CD14-positive monocyte (primary cell): ENCODE measurements around the gene ADTRP. TPM values are rescaled to one million over a fixed set of nuclear protein-coding genes. Genes with fewer than 3 reads are reported as not detected.

ENCODE experiments used
- DNase-seq, 3 donors: peaks; one replicate each; pipeline ENCODE4 v3.0.0-alpha.2; 2011 to 2022
- H2AFZ ChIP-seq: 2 replicates; pipeline ENCODE4 v1.6.0; 2012; ENCODE audit warnings: mild to moderate bottlenecking, low read depth, low read length, inconsistent platforms; ENCODE audit not compliant: insufficient read depth, poor library complexity, severe bottlenecking
- H3K27ac ChIP-seq, 2 donors: 1 replicate in 1 of 2; 2 replicates in 1 of 2; pipeline ENCODE4 v1.5.1; 2012 to 2013; ENCODE audit warnings: low read length in 2 of 2, control low read depth in 1 of 2, inconsistent platforms in 1 of 2, low read depth in 1 of 2, mild to moderate bottlenecking in 1 of 2
- H3K27me3 ChIP-seq, 2 donors: one replicate each; pipeline versions ENCODE4 v1.6.0 to v1.6.1; 2011 to 2013; ENCODE audit warnings: low read length in 2 of 2; ENCODE audit not compliant: control insufficient read depth in 2 of 2, insufficient read depth in 2 of 2
- H3K36me3 ChIP-seq, 2 donors: replicated peaks in 1 of 2; 1 replicate in 1 of 2; 2 replicates in 1 of 2; pipeline versions ENCODE4 v1.5.1 to v1.6.1; 2012 to 2013; ENCODE audit warnings: low read length in 2 of 2, control low read depth in 1 of 2, inconsistent platforms in 1 of 2, mild to moderate bottlenecking in 1 of 2; ENCODE audit not compliant: insufficient read depth in 2 of 2, control insufficient read depth in 1 of 2
- H3K4me1 ChIP-seq, 2 donors: 1 replicate in 1 of 2; 2 replicates in 1 of 2; pipeline versions ENCODE4 v1.5.1 to v1.6.1; 2012 to 2013; ENCODE audit warnings: low read length in 2 of 2, control low read depth in 1 of 2, inconsistent platforms in 1 of 2, mild to moderate bottlenecking in 1 of 2, moderate library complexity in 1 of 2; ENCODE audit not compliant: insufficient read depth in 2 of 2, control insufficient read depth in 1 of 2
- H3K4me2 ChIP-seq: replicated peaks from 2 replicates; pipeline ENCODE3; 2012; ENCODE audit warnings: low read length, moderate library complexity, mild to moderate bottlenecking; ENCODE audit not compliant: poor library complexity, severe bottlenecking; ENCODE audit errors: extremely low read depth
- H3K4me3 ChIP-seq, 3 experiments: fragments of 200-600 bp in 1 of 3; sonication (generic) in 1 of 3; replicated peaks in 1 of 3; 1 replicate in 2 of 3; 2 replicates in 1 of 3; pipeline ENCODE4 v1.5.1; 2011 to 2013; ENCODE audit warnings: low read length in 3 of 3, mild to moderate bottlenecking in 3 of 3, control low read depth in 2 of 3, low read depth in 2 of 3, inconsistent platforms in 1 of 3, moderate library complexity in 1 of 3
- H3K79me2 ChIP-seq: 2 replicates; pipeline ENCODE4 v1.6.0; 2012; ENCODE audit warnings: mild to moderate bottlenecking, control low read depth, inconsistent platforms, low read length, moderate library complexity; ENCODE audit not compliant: insufficient read depth
- H3K9ac ChIP-seq: 2 replicates; pipeline ENCODE4 v1.6.0; 2017; ENCODE audit warnings: low read length, mild to moderate bottlenecking; ENCODE audit not compliant: insufficient read depth, poor library complexity, severe bottlenecking
- H3K9me3 ChIP-seq, 2 donors: replicated peaks in 1 of 2; 1 replicate in 1 of 2; 2 replicates in 1 of 2; pipeline versions ENCODE4 v1.5.1 to v1.6.1; 2012 to 2013; ENCODE audit warnings: low read length in 2 of 2, control low read depth in 1 of 2; ENCODE audit not compliant: control insufficient read depth in 1 of 2, insufficient read depth in 1 of 2
- H4K20me1 ChIP-seq: 2 replicates; pipeline ENCODE4 v1.6.0; 2012; ENCODE audit warnings: mild to moderate bottlenecking, low read length, control low read depth, moderate library complexity; ENCODE audit not compliant: insufficient read depth
- H3K27ac Mint-ChIP-seq, 7 donors: one replicate each; pipeline ENCODE4 v1.8.0; 2020; ENCODE audit warnings: mild to moderate bottlenecking in 7 of 7, mixed read lengths in 7 of 7, moderate library complexity in 6 of 7, inconsistent platforms in 2 of 7
- H3K27me3 Mint-ChIP-seq, 3 donors: one replicate each; pipeline ENCODE4 v1.8.0; 2021 to 2022; ENCODE audit warnings: low read depth in 3 of 3, mild to moderate bottlenecking in 3 of 3, mixed read lengths in 3 of 3, moderate library complexity in 3 of 3, inconsistent platforms in 1 of 3
- H3K36me3 Mint-ChIP-seq, 2 donors: one replicate each; pipeline ENCODE4 v1.8.0; 2020; ENCODE audit warnings: mixed read lengths in 2 of 2, inconsistent platforms in 1 of 2, mild to moderate bottlenecking in 1 of 2
- H3K4me1 Mint-ChIP-seq: one replicate; pipeline ENCODE4 v1.8.0; 2020; ENCODE audit warnings: mild to moderate bottlenecking, mixed read lengths
- H3K4me3 Mint-ChIP-seq, 2 donors: one replicate each; pipeline ENCODE4 v1.8.0; 2020; ENCODE audit warnings: mild to moderate bottlenecking in 2 of 2, mixed read lengths in 2 of 2, moderate library complexity in 1 of 2
- H3K9me3 Mint-ChIP-seq, 7 donors: one replicate each; pipeline ENCODE4 v1.8.0; 2020 to 2022; ENCODE audit warnings: mixed read lengths in 7 of 7, mild to moderate bottlenecking in 6 of 7, moderate library complexity in 6 of 7, inconsistent platforms in 2 of 7
- CTCF ChIP-seq: fragments of 200-600 bp; IDR thresholded peaks from one replicate; pipeline ENCODE4 v1.8.0; 2022; ENCODE audit warnings: antibody characterized with exemption, mild to moderate bottlenecking
- WGBS: methylation state at CpG from one replicate; pipeline ENCODE4 v1.1.5; 2013; ENCODE audit warnings: missing lambda C conversion rate; ENCODE audit not compliant: insufficient coverage; 5-methylcytosine and 5-hydroxymethylcytosine counted together
- intact Hi-C, 2 donors: fragments of 100-400 bp; cut with micrococcal nuclease; formaldehyde crosslinking; loops; one replicate each; pipeline versions ENCODE4 v1.15.0 to v1.15.1; 2023
- polyA plus RNA-seq, 3 donors: library from polyadenylated mRNA; depleted of rRNA in 1 of 3; unstranded in 2 of 3; stranded (reverse) in 1 of 3; fragments of 300-500 nt in 2 of 3; fragments of >200 nt in 1 of 3; fragmentation: Illumina TruSeq in 2 of 3; gene quantifications; 1 replicate in 2 of 3; 2 replicates in 1 of 3; pipeline ENCODE4 v1.2.3, GENCODE V29; 2012 to 2021

The ADTRP gene
- polyA plus RNA-seq, 3 donors: 0.04 to 0.20 TPM; not detected in 1

GRCh38 chr6:11730641-11731040 lies 48.0 kb downstream of the ADTRP start:
- Histone ChIP-seq H2AFZ (no peak overlapping the region), H3K4me1 (peaks cover 47 to 49% of the 10 kb centered on the region in 2 donors), H4K20me1 (no peaks in the 10 kb centered on the region), H3K36me3 (no peaks in the 10 kb centered on the region), H3K79me2 (no peaks in the 10 kb centered on the region), H3K27me3 (peaks cover 3% of the 10 kb centered on the region in 2 donors), H3K27ac (peak overlapping the region in 1 of 2 donors; percentile 88), H3K4me3 (no peak overlapping the region), H3K4me2 (no peak overlapping the region), H3K9ac (no peak overlapping the region), H3K9me3 (no peaks in the 10 kb centered on the region)
- peak overlapping the region in 6 of 7 donors; percentile 18 to 97 (median 86) for H3K27ac Mint-ChIP-seq
- peak in 1 of 3 donors; percentile 64 for DNase-seq
- H3K9me3 Mint-ChIP-seq: peaks cover 0 to 3% (median 0%) of the 10 kb centered on the region in 7 donors
- intact Hi-C loops: loop anchor here (5.0 to 10.0 kb wide), 3 partner anchors 42 to 534 kb away; no protein-coding TSS in a partner anchor
- no peak overlapping the region for H3K4me3 Mint-ChIP-seq
- WGBS: no CpG with 5 or more reads among the region's 2 CpGs
- TF ChIP-seq CTCF: no peak
- peaks cover 5 to 15% (median 13%) of the 10 kb centered on the region in 3 donors for H3K27me3 Mint-ChIP-seq
- peaks cover 60% of the 10 kb centered on the region for H3K4me1 Mint-ChIP-seq
- peaks cover 2 to 3% of the 10 kb centered on the region in 2 donors for H3K36me3 Mint-ChIP-seq

GRCh38 chr6:11729076-11729475 lies 49.5 kb downstream of the ADTRP start:
- intact Hi-C loops: loop anchor here in 1 of 2 donors (1.0 kb wide), 1 partner anchor 277 kb away; no protein-coding TSS in a partner anchor
- Histone ChIP-seq H4K20me1 (no peaks in the 10 kb centered on the region), H2AFZ (no peak overlapping the region), H3K4me2 (no peak overlapping the region), H3K4me1 (peaks cover 47 to 49% of the 10 kb centered on the region in 2 donors), H3K9me3 (no peaks in the 10 kb centered on the region), H3K4me3 (no peak overlapping the region), H3K79me2 (no peaks in the 10 kb centered on the region), H3K36me3 (no peaks in the 10 kb centered on the region), H3K27ac (no peak overlapping the region), H3K27me3 (peaks cover 3% of the 10 kb centered on the region in 2 donors), H3K9ac (no peak overlapping the region)
- H3K9me3 Mint-ChIP-seq: peaks cover 0 to 2% (median 0%) of the 10 kb centered on the region in 7 donors
- peaks cover 5 to 13% (median 12%) of the 10 kb centered on the region in 3 donors for H3K27me3 Mint-ChIP-seq
- peaks cover 55% of the 10 kb centered on the region for H3K4me1 Mint-ChIP-seq
- peak overlapping the region in 1 of 2 donors; percentile 30 for H3K4me3 Mint-ChIP-seq
- 40% methylated on average over 1 of the region's 8 CpGs for WGBS
- peak overlapping the region in 5 of 7 donors; percentile 6 to 78 (median 43) for H3K27ac Mint-ChIP-seq
- H3K36me3 Mint-ChIP-seq: peaks cover 2 to 3% of the 10 kb centered on the region in 2 donors
- peak in 1 of 3 donors; percentile 40 for DNase-seq
- TF ChIP-seq CTCF: no peak
